Measurements from ENCODE around the gene MED15. TPM values are rescaled to one million over a fixed set of nuclear protein-coding genes. Genes with fewer than 3 reads are reported as not detected.

The MED15 gene
- total and polyA plus RNA-seq, 10 of the 15 experiments (the other 5 are each of a cell fraction or from before 2014, with no cell fraction given), result 1.4 to 75.2 (median 26.9) TPM

DNA sequence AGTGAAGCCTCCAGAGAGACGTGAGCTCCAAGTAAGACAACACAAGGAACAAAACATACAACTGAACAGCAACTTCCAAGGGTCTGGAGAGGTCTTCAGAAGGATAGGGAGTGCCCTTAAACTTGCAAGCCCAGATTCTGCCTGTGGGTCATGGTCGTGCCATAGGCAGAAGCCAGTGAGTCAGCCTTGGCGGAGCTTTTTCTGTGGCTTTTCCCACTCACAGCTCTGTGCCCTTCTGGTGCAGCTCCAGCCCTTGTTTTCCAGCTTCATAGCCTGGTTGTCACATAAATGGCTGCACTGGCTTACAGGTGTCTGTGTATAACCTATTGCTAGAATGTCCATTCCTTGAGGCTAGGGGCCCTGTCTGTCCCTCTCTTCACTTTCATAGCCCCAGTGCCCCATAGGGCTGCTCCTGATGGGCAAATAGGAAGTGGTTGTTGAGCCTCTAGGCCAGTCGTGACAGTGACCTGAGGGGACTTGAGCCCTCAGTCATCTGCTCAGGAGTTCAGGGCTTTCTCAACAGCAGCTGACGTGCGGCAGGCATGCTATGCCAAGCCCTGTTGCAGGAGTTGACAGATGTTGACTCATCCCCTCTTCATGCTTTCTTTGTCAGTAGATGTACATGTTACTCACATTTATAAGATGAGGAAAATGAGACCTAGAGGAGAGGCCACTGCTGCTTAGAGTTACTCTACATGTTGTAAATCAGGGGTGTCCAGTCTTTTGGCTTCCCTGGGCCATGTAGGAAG is 7.4 kb downstream of the MED15 start:
- FAIRE-seq, result no peak
- SMC1A ChIA-PET (ENCODE audit: uncharacterized antibody, unreplicated experiment), result no interaction called here
- no peak for ATAC-seq
- RAD21 ChIA-PET (ENCODE audit: unreplicated experiment), result no interaction called here
- in situ Hi-C loops (cut with MboI) (no loop called here), intact Hi-C loops (cut with micrococcal nuclease; ENCODE audit: unreplicated experiment) (no loop called here)
- POLR2A ChIA-PET, result no interaction called here
- Histone ChIP-seq H3K4me1 (ENCODE audit: control insufficient read depth, insufficient read depth, low read length) (peaks cover 17% of the 10 kb centered on the region), H3K79me2 (ENCODE audit: control insufficient read depth, insufficient read depth, low read length) (peaks cover 78% of the 10 kb centered on the region), H3K27me3 (replicated peaks in 1 of 2; ENCODE audit: control insufficient read depth in 2 of 2, insufficient read depth in 2 of 2, low read length in 1 of 2) (no peaks in the 10 kb centered on the region), H3K9me3 (replicated peaks; ENCODE audit: control insufficient read depth, insufficient read depth, low read length) (no peaks in the 10 kb centered on the region), H3K36me3 (ENCODE audit: control insufficient read depth in 2 of 2, insufficient read depth in 2 of 2, low read length in 1 of 2) (peaks cover 9 to 16% of the 10 kb centered on the region in 2 experiments), H3K9ac (ENCODE audit: control insufficient read depth, insufficient read depth, low read length) (no peak overlapping the region), H3K27ac (ENCODE audit: control insufficient read depth, insufficient read depth) (no peak overlapping the region), H3K4me3 (no peak overlapping the region), H3K4me2 (ENCODE audit: control insufficient read depth, insufficient read depth) (no peak overlapping the region), H4K20me1 (ENCODE audit: control insufficient read depth, insufficient read depth) (peaks cover 19% of the 10 kb centered on the region), H2AFZ (ENCODE audit: control insufficient read depth, low read depth, low read length) (no peak overlapping the region)
- TF ChIP-seq, protein P1, sequence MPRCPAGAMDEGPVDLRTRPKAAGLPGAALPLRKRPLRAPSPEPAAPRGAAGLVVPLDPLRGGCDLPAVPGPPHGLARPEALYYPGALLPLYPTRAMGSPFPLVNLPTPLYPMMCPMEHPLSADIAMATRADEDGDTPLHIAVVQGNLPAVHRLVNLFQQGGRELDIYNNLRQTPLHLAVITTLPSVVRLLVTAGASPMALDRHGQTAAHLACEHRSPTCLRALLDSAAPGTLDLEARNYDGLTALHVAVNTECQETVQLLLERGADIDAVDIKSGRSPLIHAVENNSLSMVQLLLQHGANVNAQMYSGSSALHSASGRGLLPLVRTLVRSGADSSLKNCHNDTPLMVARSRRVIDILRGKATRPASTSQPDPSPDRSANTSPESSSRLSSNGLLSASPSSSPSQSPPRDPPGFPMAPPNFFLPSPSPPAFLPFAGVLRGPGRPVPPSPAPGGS (IDR thresholded peaks at IDR 0.05; ENCODE audit: borderline replicate concordance, insufficient read depth, low read depth, low read length, poor library complexity, severe bottlenecking), result peak; percentile 46
- no peak for TF ChIP-seq WRNIP1 (IDR thresholded peaks at IDR 0.05; ENCODE audit: borderline replicate concordance, low read depth, low read length)
- TF ChIP-seq, protein P2, sequence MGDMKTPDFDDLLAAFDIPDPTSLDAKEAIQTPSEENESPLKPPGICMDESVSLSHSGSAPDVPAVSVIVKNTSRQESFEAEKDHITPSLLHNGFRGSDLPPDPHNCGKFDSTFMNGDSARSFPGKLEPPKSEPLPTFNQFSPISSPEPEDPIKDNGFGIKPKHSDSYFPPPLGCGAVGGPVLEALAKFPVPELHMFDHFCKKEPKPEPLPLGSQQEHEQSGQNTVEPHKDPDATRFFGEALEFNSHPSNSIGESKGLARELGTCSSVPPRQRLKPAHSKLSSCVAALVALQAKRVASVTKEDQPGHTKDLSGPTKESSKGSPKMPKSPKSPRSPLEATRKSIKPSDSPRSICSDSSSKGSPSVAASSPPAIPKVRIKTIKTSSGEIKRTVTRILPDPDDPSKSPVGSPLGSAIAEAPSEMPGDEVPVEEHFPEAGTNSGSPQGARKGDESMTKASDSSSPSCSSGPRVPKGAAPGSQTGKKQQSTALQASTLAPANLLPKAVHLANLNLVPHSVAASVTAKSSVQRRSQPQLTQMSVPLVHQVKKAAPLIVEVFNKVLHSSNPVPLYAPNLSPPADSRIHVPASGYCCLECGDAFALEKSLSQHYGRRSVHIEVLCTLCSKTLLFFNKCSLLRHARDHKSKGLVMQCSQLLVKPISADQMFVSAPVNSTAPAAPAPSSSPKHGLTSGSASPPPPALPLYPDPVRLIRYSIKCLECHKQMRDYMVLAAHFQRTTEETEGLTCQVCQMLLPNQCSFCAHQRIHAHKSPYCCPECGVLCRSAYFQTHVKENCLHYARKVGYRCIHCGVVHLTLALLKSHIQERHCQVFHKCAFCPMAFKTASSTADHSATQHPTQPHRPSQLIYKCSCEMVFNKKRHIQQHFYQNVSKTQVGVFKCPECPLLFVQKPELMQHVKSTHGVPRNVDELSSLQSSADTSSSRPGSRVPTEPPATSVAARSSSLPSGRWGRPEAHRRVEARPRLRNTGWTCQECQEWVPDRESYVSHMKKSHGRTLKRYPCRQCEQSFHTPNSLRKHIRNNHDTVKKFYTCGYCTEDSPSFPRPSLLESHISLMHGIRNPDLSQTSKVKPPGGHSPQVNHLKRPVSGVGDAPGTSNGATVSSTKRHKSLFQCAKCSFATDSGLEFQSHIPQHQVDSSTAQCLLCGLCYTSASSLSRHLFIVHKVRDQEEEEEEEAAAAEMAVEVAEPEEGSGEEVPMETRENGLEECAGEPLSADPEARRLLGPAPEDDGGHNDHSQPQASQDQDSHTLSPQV (IDR thresholded peaks at IDR 0.05), result no peak
- TSS peak; percentile 9 for BruUV-seq (replicated peaks)
- 92% methylated on average over 6 of the region's 6 CpGs for WGBS (ENCODE audit: insufficient coverage, insufficient replicate concordance, low lambda C conversion rate, missing lambda C conversion rate)
- CTCF ChIA-PET, result interaction anchor here (0.7 to 2.7 kb wide), 3 partner anchors 9 to 50 kb away, joined by 3 to 8 read pairs (median 3); no protein-coding TSS in a partner anchor
- DNase-seq (ENCODE audit: low read depth, low spot score), result no peak

Measured in GM12878 (cell line).